Loucy (cell line): ENCODE results near the gene HSPA4L.
A peak's percentile ranks its signal among the peaks of the same experiment; 100 is the strongest.

Experiments
- H2AFZ ChIP-seq: fragments of 200-600 bp; sonication (generic); 2 replicates; pipeline ENCODE4 v1.6.0; 2016; ENCODE audit warnings: antibody characterized with exemption, mild to moderate bottlenecking, low read length, moderate library complexity
- H3F3A ChIP-seq: fragments of 200-600 bp; 2 replicates; pipeline ENCODE4 v1.6.0; 2016; ENCODE audit warnings: antibody characterized with exemption, low read depth, mild to moderate bottlenecking
- H3K27me3 ChIP-seq: fragments of 200-600 bp; sonication (generic); 2 replicates; pipeline ENCODE4 v1.6.1; 2014; ENCODE audit warnings: low read length, mild to moderate bottlenecking; ENCODE audit not compliant: insufficient read depth, poor library complexity, severe bottlenecking
- H3K36me3 ChIP-seq: fragments of 200-600 bp; sonication (generic); 2 replicates; pipeline ENCODE4 v1.6.1; 2016; ENCODE audit warnings: low read length; ENCODE audit not compliant: insufficient read depth
- H3K4me1 ChIP-seq: fragments of 200-600 bp; sonication (generic); 2 replicates; pipeline ENCODE4 v1.5.1; 2014; ENCODE audit warnings: low read length, mild to moderate bottlenecking; ENCODE audit not compliant: insufficient read depth, poor library complexity, severe bottlenecking
- H3K4me2 ChIP-seq: fragments of 200-600 bp; sonication (generic); 2 replicates; pipeline ENCODE4 v1.6.0; 2014; ENCODE audit warnings: antibody characterized with exemption, low read length, low read depth, mild to moderate bottlenecking; ENCODE audit not compliant: poor library complexity, severe bottlenecking
- H3K4me3 ChIP-seq: fragments of 200-600 bp; sonication (generic); 2 replicates; pipeline ENCODE4 v1.5.1; 2014; ENCODE audit warnings: low read length, mild to moderate bottlenecking, mixed read lengths; ENCODE audit not compliant: poor library complexity, severe bottlenecking
- H3K79me2 ChIP-seq: fragments of 200-600 bp; sonication (generic); 2 replicates; pipeline ENCODE4 v1.6.1; 2014; ENCODE audit warnings: low read length; ENCODE audit not compliant: insufficient read depth
- H3K9ac ChIP-seq: fragments of 200-600 bp; sonication (generic); 2 replicates; pipeline ENCODE4 v1.6.0; 2014; ENCODE audit warnings: mild to moderate bottlenecking, low read depth, low read length, moderate library complexity; ENCODE audit not compliant: poor library complexity, severe bottlenecking
- H3K9me2 ChIP-seq: fragments of 200-600 bp; sonication (generic); replicated peaks from 2 replicates; pipeline ENCODE4 v1.6.1; 2016; ENCODE audit warnings: low read depth, low read length, mixed read lengths
- H3K9me3 ChIP-seq: fragments of 200-600 bp; sonication (generic); 2 replicates; pipeline ENCODE4 v1.6.1; 2014; ENCODE audit warnings: mild to moderate bottlenecking, antibody characterized with exemption, low read length, low read depth; ENCODE audit not compliant: insufficient read depth
- H4K20me1 ChIP-seq: fragments of 200-600 bp; sonication (generic); 2 replicates; pipeline ENCODE4 v1.6.0; 2014; ENCODE audit warnings: antibody characterized with exemption, low read length, mild to moderate bottlenecking; ENCODE audit not compliant: insufficient read depth, poor library complexity, severe bottlenecking
- EZH2phosphoT487 ChIP-seq: fragments of 200-600 bp; IDR thresholded peaks from 2 replicates; pipeline ENCODE4 v1.6.1; 2018; ENCODE audit warnings: antibody characterized with exemption, mild to moderate bottlenecking, moderate library complexity, borderline replicate concordance
- TF ChIP-seq, protein P1 (sequence below): fragments of 200-600 bp; sonication (generic); conservative IDR thresholded peaks from 2 replicates; pipeline ENCODE4 v1.5.1; 2014; ENCODE audit warnings: mild to moderate bottlenecking, antibody characterized with exemption, low read length

Gene HSPA4L

DNA sequence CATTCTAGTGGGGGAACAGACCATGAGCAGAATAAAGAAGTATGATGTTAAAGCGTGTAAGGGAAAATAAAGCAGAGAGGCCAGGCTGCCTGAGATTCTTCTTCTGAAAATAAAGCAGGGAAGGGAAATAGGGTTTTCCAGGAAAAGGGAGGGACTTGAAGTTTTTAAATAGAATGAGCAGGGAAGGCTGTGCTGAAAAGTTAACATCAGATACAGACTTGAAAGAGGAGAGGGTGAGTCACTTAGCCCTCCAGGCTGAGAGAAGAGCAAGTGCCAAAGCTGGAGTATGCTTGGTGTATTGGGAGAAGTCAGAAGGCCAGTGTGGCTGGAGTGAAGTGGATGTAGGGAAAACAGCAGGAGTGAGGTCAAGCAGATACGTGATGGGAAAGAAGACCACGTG is 88.6 kb downstream of the HSPA4L start:
- H3F3A ChIP-seq = no peaks in the 10 kb centered on the region
- H2AFZ ChIP-seq = no peak overlapping the region
- no peaks in the 10 kb centered on the region for H3K9me3 ChIP-seq
- no peak overlapping the region for H3K4me3 ChIP-seq
- H3K27me3 ChIP-seq = no peaks in the 10 kb centered on the region
- no peaks in the 10 kb centered on the region for H3K79me2 ChIP-seq
- no peaks in the 10 kb centered on the region for H3K4me1 ChIP-seq
- no peaks in the 10 kb centered on the region for H4K20me1 ChIP-seq
- H3K36me3 ChIP-seq = no peaks in the 10 kb centered on the region
- TF ChIP-seq, protein P1, sequence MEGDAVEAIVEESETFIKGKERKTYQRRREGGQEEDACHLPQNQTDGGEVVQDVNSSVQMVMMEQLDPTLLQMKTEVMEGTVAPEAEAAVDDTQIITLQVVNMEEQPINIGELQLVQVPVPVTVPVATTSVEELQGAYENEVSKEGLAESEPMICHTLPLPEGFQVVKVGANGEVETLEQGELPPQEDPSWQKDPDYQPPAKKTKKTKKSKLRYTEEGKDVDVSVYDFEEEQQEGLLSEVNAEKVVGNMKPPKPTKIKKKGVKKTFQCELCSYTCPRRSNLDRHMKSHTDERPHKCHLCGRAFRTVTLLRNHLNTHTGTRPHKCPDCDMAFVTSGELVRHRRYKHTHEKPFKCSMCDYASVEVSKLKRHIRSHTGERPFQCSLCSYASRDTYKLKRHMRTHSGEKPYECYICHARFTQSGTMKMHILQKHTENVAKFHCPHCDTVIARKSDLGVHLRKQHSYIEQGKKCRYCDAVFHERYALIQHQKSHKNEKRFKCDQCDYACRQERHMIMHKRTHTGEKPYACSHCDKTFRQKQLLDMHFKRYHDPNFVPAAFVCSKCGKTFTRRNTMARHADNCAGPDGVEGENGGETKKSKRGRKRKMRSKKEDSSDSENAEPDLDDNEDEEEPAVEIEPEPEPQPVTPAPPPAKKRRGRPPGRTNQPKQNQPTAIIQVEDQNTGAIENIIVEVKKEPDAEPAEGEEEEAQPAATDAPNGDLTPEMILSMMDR = no peak
- TF ChIP-seq EZH2phosphoT487 = no peak
- H3K9ac ChIP-seq = no peak overlapping the region
- H3K9me2 ChIP-seq = no peaks in the 10 kb centered on the region
- no peak overlapping the region for H3K4me2 ChIP-seq

DNA sequence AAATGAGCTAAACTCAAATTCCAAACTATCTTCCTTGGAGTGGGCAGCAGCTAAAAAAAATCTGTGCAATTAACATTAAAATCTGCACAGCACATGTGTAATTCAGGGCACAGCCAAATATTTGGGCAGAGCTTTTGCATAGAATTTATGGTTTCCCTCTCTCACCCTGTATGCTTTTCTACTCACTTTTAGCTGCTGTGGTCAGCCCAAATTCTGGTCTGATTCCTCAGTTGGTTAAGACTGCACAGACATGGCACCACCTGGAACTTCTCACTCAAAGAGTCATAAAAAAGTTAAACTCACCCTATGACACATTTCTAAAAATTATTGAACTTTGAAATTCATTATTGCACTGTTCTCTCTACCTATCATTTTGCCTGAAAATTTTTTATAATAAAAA is 93.7 kb downstream of the HSPA4L start:
- Histone ChIP-seq H3K27me3 (no peaks in the 10 kb centered on the region), H4K20me1 (no peaks in the 10 kb centered on the region), H3K4me3 (no peak overlapping the region), H3K36me3 (no peaks in the 10 kb centered on the region), H3K79me2 (peaks cover 20% of the 10 kb centered on the region), H3K4me2 (no peak overlapping the region), H3F3A (no peaks in the 10 kb centered on the region), H3K9ac (no peak overlapping the region), H2AFZ (no peak overlapping the region), H3K4me1 (peaks cover 18% of the 10 kb centered on the region), H3K9me3 (no peaks in the 10 kb centered on the region), H3K9me2 (no peaks in the 10 kb centered on the region)
- TF ChIP-seq, protein P1 = no peak
- TF ChIP-seq EZH2phosphoT487 = no peak

DNA sequence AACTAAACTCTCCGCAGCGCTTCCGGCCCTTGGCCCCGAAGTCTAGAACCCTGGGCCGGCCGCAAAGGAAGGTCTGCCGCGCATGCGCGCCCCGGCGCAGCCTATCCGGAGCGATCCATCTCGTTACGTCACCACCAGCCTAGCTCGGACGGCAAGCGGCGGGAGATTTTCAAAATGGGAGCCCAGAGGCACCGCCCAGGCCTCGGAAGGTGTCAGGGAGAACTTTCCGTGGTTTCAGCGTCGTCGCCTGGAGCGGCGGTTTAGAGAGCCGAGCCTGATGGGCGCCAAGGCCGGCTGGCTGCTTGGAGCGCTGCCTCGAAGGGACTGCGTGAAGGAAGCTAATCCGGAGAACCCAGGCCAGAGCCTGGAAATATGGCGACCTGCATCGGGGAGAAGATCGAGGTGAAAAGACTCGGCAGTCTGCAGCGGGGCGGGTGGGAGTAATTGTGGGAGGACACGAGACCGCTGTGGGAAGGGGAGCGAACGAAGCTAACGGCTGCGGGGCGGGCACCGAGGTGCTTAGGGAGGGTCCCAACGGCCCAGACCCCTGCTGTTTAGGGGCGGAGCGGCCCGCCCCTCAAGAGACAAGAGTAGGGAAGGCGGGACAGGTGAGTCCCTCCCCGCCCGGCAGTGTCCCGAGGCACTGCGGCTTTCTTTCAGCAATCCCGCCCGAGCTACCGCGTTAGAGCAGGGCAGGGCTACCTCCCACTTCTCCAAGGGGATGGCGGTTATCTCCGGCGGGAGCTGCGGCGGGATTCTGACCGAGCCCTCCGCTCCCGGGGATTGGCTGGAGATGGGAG is 98.8 kb downstream of the HSPA4L start, which contains the start of gene PLK4:
Gene PLK4 (plus strand): TSS at position 131 of the 800 bp plus-strand sequence. CDS start 242 bp downstream, at position 373.
- Histone ChIP-seq H3K9me2 (no peaks in the 10 kb centered on the region), H2AFZ (peak within 1 kb of the TSS; percentile 96), H3K4me1 (peaks cover 50% of the 10 kb centered on the region), H3K79me2 (peaks cover 68% of the 10 kb centered on the region), H3F3A (no peaks in the 10 kb centered on the region), H3K27me3 (no peaks in the 10 kb centered on the region), H3K36me3 (peaks cover 6% of the 10 kb centered on the region), H3K4me3 (peak within 1 kb of the TSS; percentile 86), H3K9me3 (no peaks in the 10 kb centered on the region), H4K20me1 (peaks cover 28% of the 10 kb centered on the region), H3K4me2 (peak within 1 kb of the TSS; percentile 99), H3K9ac (peak within 1 kb of the TSS; percentile 90)
- no peak for TF ChIP-seq EZH2phosphoT487
- TF ChIP-seq, protein P1 = no peak
